GM12801 (cell line): ENCODE measurements around the gene KMT2D.

Experiments
- CTCF ChIP-seq: IDR thresholded peaks from one replicate; pipeline ENCODE4 v1.5.1; 2011; ENCODE audit warnings: control low read depth; ENCODE audit not compliant: insufficient read length; ENCODE audit errors: extremely low read depth

Gene KMT2D

GRCh38 chr12:49054096-49054495, 6.5 kb downstream of the KMT2D start:
- TF ChIP-seq CTCF, result no peak

GRCh38 chr12:49052451-49053208, 8.0 kb downstream of the KMT2D start:
- TF ChIP-seq CTCF, result no peak

- no peak for TF ChIP-seq CTCF
These were observed 8.7 kb downstream of the KMT2D start for GRCh38 chr12:49051777-49052438.

GRCh38 chr12:49051373-49051764, 9.2 kb downstream of the KMT2D start:
- TF ChIP-seq CTCF, result no peak

GRCh38 chr12:49050507-49051372, 9.9 kb downstream of the KMT2D start:
- TF ChIP-seq CTCF, result no peak

GRCh38 chr12:49049566-49050224, 10.9 kb downstream of the KMT2D start:
- no peak for TF ChIP-seq CTCF

GRCh38 chr12:49048953-49049352, 11.6 kb downstream of the KMT2D start:
- no peak for TF ChIP-seq CTCF
